GM06990 (cell line): Measurements from ENCODE around the gene CCDC190.
"Not testable (repeated sequence)": the region's sequence is repeated elsewhere in the genome, so short reads cannot be mapped to it uniquely, and the experiment has no call there.

Experiments
- DNase-seq: peaks from one replicate; pipeline ENCODE4 v3.0.0-alpha.2; 2011; ENCODE audit not compliant: insufficient read length; ENCODE audit errors: extremely low read depth
- H3K27me3 ChIP-seq: replicated peaks from 2 replicates; pipeline ENCODE4 v1.6.0; 2011; ENCODE audit warnings: low read length; ENCODE audit not compliant: control insufficient read depth, insufficient read depth
- H3K36me3 ChIP-seq: 2 replicates; pipeline ENCODE4 v1.5.1; 2011; ENCODE audit warnings: low read length; ENCODE audit not compliant: control insufficient read depth, insufficient read depth
- H3K4me3 ChIP-seq: replicated peaks from 2 replicates; pipeline ENCODE4 v1.5.1; 2011; ENCODE audit warnings: low read depth, mild to moderate bottlenecking, control low read depth, low read length
- TF ChIP-seq, protein P1 (sequence below): IDR thresholded peaks from 2 replicates; pipeline ENCODE4 v1.5.1; 2011; ENCODE audit warnings: low read length, control low read depth, mild to moderate bottlenecking, inconsistent platforms; ENCODE audit not compliant: insufficient read depth, poor library complexity, severe bottlenecking

Gene CCDC190

DNA sequence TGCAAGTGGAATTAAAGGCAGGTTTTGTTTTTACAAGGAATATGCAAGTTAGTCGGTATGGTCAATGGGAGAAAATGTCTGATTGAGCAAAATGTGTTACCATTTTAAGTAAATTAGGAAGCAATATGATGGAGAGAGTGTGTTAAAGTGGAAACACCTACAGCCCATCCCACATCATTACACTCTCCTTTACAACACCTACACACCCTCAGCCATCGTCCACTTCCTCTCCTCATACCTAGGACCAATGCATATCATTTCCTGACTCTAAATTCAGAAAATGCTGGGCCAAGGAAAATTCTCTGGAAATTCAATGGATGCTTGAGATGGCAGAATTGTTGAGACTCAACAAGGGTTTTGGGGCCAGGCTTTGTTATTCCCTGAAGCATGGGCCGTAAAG, 16.4 kb upstream of the CCDC190 start:
- Histone ChIP-seq H3K4me3 (no peak overlapping the region), H3K27me3 (no peaks in the 10 kb centered on the region), H3K36me3 (no peaks in the 10 kb centered on the region)
- TF ChIP-seq, protein P1, sequence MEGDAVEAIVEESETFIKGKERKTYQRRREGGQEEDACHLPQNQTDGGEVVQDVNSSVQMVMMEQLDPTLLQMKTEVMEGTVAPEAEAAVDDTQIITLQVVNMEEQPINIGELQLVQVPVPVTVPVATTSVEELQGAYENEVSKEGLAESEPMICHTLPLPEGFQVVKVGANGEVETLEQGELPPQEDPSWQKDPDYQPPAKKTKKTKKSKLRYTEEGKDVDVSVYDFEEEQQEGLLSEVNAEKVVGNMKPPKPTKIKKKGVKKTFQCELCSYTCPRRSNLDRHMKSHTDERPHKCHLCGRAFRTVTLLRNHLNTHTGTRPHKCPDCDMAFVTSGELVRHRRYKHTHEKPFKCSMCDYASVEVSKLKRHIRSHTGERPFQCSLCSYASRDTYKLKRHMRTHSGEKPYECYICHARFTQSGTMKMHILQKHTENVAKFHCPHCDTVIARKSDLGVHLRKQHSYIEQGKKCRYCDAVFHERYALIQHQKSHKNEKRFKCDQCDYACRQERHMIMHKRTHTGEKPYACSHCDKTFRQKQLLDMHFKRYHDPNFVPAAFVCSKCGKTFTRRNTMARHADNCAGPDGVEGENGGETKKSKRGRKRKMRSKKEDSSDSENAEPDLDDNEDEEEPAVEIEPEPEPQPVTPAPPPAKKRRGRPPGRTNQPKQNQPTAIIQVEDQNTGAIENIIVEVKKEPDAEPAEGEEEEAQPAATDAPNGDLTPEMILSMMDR = no peak
- no peak for DNase-seq

DNA sequence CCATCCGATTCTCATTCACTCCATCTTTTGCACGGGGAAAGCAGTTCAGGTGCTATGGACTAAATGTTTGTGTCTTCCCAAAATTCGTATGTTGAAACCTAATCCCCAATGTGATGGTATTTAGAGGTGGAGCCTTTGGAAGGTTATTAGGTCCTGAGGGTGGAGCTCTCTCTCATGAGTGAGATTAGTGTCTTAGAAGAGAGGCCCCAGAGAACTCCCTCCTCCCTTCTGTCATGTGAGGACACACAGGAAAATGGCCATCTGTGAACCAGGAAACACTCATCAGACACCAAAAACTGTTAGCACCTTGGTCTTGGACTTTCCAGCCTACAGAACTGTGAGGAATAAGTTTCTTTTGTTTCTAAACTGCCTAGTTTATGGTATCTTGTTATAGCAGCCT, 15.8 kb upstream of the CCDC190 start:
- DNase-seq = no peak

DNA sequence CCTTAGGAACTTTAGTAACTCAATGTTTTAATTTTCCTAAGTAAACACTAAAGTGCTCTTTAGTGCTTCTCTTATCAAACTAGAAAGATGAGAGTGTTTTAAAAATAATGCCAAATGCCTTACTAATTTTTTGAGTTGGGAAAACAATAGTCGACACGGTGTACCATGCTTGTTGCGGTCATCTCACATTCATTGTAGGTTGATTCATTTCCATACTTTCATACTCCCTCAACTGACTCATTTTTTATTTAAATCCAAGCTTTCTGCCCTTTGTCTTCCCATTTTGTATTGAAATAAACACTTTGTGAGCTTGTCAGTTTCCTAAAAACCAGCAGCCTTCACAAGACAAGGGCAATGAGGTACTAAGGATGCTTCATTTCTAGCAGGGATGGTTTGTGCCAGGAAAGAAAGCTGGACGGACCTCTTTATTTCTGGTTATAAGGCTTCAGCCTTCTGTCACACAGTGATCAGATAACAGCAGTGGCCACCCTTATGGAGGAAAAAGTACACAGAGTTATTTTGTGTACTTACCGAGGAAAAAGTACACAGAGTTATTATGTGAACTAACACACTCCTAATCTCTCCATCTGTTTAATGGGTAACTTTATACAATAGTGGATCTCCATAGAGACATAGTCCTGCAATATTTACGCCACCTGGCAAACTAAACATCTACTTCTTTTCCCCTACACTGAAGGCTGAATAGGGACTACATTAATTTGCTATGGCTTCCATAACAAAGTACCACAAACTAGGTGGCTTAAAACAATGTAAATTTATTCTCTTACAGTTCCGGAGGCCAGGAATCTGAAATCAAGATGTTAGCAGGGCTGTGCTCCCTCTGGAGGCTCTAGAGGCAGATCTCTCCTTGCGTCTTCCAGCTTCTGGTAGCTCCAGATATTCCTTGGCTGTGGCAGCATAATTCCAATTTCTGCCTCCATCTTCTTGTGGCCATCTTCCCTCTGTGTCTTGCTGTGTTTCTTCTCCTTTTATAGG, 13.0 kb upstream of the CCDC190 start:
- TF ChIP-seq, protein P1 = no peak
- DNase-seq = no peak
- no peaks in the 10 kb centered on the region for H3K27me3 ChIP-seq
- no peak overlapping the region for H3K4me3 ChIP-seq
- no peaks in the 10 kb centered on the region for H3K36me3 ChIP-seq

More for the DNA sequence above, 15.8 kb upstream of the CCDC190 start:
- Histone ChIP-seq H3K4me3 (no peak overlapping the region), H3K27me3 (no peaks in the 10 kb centered on the region), H3K36me3 (no peaks in the 10 kb centered on the region)
- TF ChIP-seq, protein P1 = no peak

DNA sequence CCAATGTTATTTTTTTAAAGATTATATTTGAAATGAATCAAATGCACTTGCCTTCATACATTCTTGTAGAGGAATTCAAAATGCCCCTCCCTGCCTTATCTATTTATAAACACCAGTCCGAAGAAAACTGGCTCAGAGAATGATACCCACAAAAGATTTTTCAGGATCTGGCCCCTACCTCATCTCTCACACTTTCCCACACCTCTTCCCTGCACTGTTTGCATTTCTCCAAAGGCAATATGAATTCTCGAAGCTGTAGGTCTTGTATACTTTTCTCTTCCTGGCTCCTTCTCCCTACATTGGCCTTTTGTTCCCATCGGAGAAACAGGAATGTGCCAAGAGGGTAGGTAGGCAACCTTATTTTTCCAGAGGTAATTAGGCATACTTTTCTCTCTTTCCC, 12.0 kb upstream of the CCDC190 start:
- DNase-seq = no peak
- Histone ChIP-seq H3K4me3 (no peak overlapping the region), H3K27me3 (no peaks in the 10 kb centered on the region), H3K36me3 (no peaks in the 10 kb centered on the region)
- TF ChIP-seq, protein P1 = no peak

DNA sequence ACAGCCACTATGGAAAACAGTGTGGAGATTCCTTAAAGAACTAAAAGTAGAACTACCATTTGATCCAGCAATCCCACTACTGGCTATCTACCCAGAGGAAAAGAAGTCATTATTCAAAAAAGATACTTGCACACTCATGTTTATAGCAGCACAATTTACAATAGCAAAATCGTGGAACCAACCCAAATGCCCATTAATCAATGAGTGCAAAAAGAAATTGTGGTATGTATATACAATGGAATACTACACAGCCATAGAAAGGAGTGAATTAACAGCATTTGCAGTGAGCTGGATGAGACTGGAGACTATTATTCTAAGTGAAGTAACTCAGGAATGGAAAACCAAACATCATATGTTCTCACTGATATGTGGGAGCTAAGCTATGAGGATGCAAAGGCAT, 10.4 kb upstream of the CCDC190 start:
- not testable (repeated sequence) for DNase-seq, H3K4me3 ChIP-seq, H3K27me3 ChIP-seq, H3K36me3 ChIP-seq

DNA sequence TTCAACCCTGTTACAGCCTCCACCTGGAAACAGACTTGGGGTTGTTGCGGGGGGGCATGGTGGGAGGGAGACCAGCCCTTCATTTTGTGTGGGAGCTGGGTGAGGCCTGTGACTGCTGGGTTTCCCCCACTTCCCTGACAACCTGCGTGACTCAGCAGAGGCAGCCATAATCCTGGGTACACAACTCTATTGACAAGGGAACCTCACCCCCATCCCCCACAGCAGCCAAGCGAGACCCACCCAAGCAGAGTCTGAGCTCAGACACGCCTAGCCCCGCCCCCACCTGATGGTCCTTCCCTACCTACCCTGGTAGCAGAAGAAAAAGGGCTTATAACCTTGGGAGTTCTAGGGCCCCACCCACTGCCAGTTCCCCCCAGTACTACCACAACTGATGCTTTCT, 8.0 kb upstream of the CCDC190 start:
- TF ChIP-seq, protein P1 = no peak

More for the DNA sequence above, 8.0 kb upstream of the CCDC190 start:
- DNase-seq = no peak
- no peaks in the 10 kb centered on the region for H3K27me3 ChIP-seq
- no peaks in the 10 kb centered on the region for H3K36me3 ChIP-seq
- no peak overlapping the region for H3K4me3 ChIP-seq
